ENCODE measurements around the gene SNX24.

GRCh38 chr5:122864400-122864799 lies 19.0 kb downstream of the SNX24 start:
- TF ChIP-seq CTCF (conservative IDR thresholded peaks at IDR 0.05; ENCODE audit: low read depth in 2 of 2) (no peak), EZH2 (IDR thresholded peaks at IDR 0.05; ENCODE audit: low read depth, unreplicated experiment) (no peak), POLR2AphosphoS5 (IDR thresholded peaks at IDR 0.05; ENCODE audit: low read depth) (no peak), CREB1 (CRISPR knock-in tag; IDR thresholded peaks at IDR 0.05; ENCODE audit: low read depth) (no peak)
- TF ChIP-seq, protein P1, sequence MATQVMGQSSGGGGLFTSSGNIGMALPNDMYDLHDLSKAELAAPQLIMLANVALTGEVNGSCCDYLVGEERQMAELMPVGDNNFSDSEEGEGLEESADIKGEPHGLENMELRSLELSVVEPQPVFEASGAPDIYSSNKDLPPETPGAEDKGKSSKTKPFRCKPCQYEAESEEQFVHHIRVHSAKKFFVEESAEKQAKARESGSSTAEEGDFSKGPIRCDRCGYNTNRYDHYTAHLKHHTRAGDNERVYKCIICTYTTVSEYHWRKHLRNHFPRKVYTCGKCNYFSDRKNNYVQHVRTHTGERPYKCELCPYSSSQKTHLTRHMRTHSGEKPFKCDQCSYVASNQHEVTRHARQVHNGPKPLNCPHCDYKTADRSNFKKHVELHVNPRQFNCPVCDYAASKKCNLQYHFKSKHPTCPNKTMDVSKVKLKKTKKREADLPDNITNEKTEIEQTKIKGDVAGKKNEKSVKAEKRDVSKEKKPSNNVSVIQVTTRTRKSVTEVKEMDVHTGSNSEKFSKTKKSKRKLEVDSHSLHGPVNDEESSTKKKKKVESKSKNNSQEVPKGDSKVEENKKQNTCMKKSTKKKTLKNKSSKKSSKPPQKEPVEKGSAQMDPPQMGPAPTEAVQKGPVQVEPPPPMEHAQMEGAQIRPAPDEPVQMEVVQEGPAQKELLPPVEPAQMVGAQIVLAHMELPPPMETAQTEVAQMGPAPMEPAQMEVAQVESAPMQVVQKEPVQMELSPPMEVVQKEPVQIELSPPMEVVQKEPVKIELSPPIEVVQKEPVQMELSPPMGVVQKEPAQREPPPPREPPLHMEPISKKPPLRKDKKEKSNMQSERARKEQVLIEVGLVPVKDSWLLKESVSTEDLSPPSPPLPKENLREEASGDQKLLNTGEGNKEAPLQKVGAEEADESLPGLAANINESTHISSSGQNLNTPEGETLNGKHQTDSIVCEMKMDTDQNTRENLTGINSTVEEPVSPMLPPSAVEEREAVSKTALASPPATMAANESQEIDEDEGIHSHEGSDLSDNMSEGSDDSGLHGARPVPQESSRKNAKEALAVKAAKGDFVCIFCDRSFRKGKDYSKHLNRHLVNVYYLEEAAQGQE (IDR thresholded peaks at IDR 0.05; ENCODE audit: unreplicated experiment) = no peak

Data from GM23338 (cell line).